Naive thymus-derived CD8-positive, alpha-beta T cell (primary cell): ENCODE results near the gene GABRB3. TPM values are rescaled to one million over a fixed set of nuclear protein-coding genes. Genes with fewer than 3 reads are reported as not detected.

Experiments
- ATAC-seq, 2 donors: fragments of 150-1000 bp; cut with Tn5 transposase in 1 of 2; sonication (Bioruptor Pico), chemical (Tn5 transposase) in 1 of 2; 1 replicate in 1 of 2; 2 replicates in 1 of 2; pipeline ENCODE4 v1.10.0; 2021; ENCODE audit warnings: mild to moderate bottlenecking in 2 of 2, moderate library complexity in 2 of 2
- POLR2A ChIA-PET: fragments of 350-600 bp; sonication (Branson Sonifier 250); formaldehyde crosslinking; loops from one replicate; lab custom pipeline; 2021; ENCODE audit warnings: antibody characterized with exemption; lab: Charles Lee
- DNase-seq, 10 donors: peaks; one replicate each; pipeline versions ENCODE4 v3.0.0 to v3.0.0-alpha.2; 2020 to 2022
- H3K27ac Mint-ChIP-seq, 10 donors: one replicate each; pipeline ENCODE4 v1.8.0; 2020 to 2022; ENCODE audit warnings: mild to moderate bottlenecking in 10 of 10, mixed read lengths in 10 of 10, moderate library complexity in 4 of 10, inconsistent platforms in 1 of 10
- H3K27me3 Mint-ChIP-seq, 5 donors: one replicate each; pipeline ENCODE4 v1.8.0; 2021 to 2022; ENCODE audit warnings: mixed read lengths in 5 of 5
- H3K36me3 Mint-ChIP-seq, 3 donors: one replicate each; pipeline ENCODE4 v1.8.0; 2020 to 2022; ENCODE audit warnings: mixed read lengths in 3 of 3, mild to moderate bottlenecking in 2 of 3, inconsistent platforms in 1 of 3
- H3K4me1 Mint-ChIP-seq, 4 donors: one replicate each; pipeline ENCODE4 v1.8.0; 2021 to 2022; ENCODE audit warnings: mixed read lengths in 4 of 4
- H3K4me3 Mint-ChIP-seq, 10 donors: one replicate each; pipeline ENCODE4 v1.8.0; 2020 to 2022; ENCODE audit warnings: mild to moderate bottlenecking in 10 of 10, mixed read lengths in 10 of 10, moderate library complexity in 6 of 10, inconsistent platforms in 1 of 10
- H3K9me3 Mint-ChIP-seq, 9 donors: one replicate each; pipeline ENCODE4 v1.8.0; 2020 to 2022; ENCODE audit warnings: mixed read lengths in 9 of 9, mild to moderate bottlenecking in 3 of 9, inconsistent platforms in 1 of 9, moderate library complexity in 1 of 9
- polyA plus RNA-seq, 3 donors: library from polyadenylated mRNA; unstranded; fragments of 300-500 nt; fragmentation: Illumina TruSeq; gene quantifications; one replicate each; pipeline ENCODE4 v1.2.3, GENCODE V29; 2021
- total RNA-seq, 8 experiments: library from RNA in 2 of 8; stranded (reverse) in 2 of 8; gene quantifications; one replicate each; pipeline ENCODE4 v1.2.3 and lab custom pipeline; 2021 to 2026

Gene GABRB3
- total and polyA plus RNA-seq, 5 experiments from 2014 or later: not detected

- peaks cover 0 to 13% (median 5%) of the 10 kb centered on the region in 9 donors for H3K9me3 Mint-ChIP-seq
- peaks cover 29 to 62% (median 34%) of the 10 kb centered on the region in 5 donors for H3K27me3 Mint-ChIP-seq
- H3K27ac Mint-ChIP-seq: no peak overlapping the region
- no peak for DNase-seq
- no peak for ATAC-seq
- POLR2A ChIA-PET: no interaction called here
- H3K4me3 Mint-ChIP-seq: peak overlapping the region in 2 of 10 donors; percentile 18 to 34
- H3K36me3 Mint-ChIP-seq: peaks cover 0 to 13% (median 0%) of the 10 kb centered on the region in 3 donors
- H3K4me1 Mint-ChIP-seq: peaks cover 0 to 6% (median under 1%) of the 10 kb centered on the region in 4 donors
Measured at GRCh38 chr15:26771168-26771567, 1.7 kb downstream of the GABRB3 start.

- no peak for DNase-seq
- Mint-ChIP-seq H3K4me1 (peaks cover 0 to 3% (median 0%) of the 10 kb centered on the region in 4 donors), H3K4me3 (no peak overlapping the region), H3K27me3 (peaks cover 15 to 33% (median 18%) of the 10 kb centered on the region in 5 donors), H3K9me3 (peaks cover 0 to 18% (median 8%) of the 10 kb centered on the region in 9 donors), H3K36me3 (peaks cover 0 to 8% (median 0%) of the 10 kb centered on the region in 3 donors), H3K27ac (no peak overlapping the region)
- POLR2A ChIA-PET: no interaction called here
- no peak for ATAC-seq
Measured at GRCh38 chr15:26767169-26767670, 5.6 kb downstream of the GABRB3 start.

GRCh38 chr15:26766262-26766661, 6.6 kb downstream of the GABRB3 start:
- peaks cover 0 to 18% (median 3%) of the 10 kb centered on the region in 9 donors for H3K9me3 Mint-ChIP-seq
- H3K4me1 Mint-ChIP-seq: no peaks in the 10 kb centered on the region
- POLR2A ChIA-PET: no interaction called here
- DNase-seq: no peak
- no peak for ATAC-seq
- peaks cover 0 to 8% (median 0%) of the 10 kb centered on the region in 3 donors for H3K36me3 Mint-ChIP-seq
- peaks cover 10 to 26% (median 13%) of the 10 kb centered on the region in 5 donors for H3K27me3 Mint-ChIP-seq
- H3K4me3 Mint-ChIP-seq: no peak overlapping the region
- H3K27ac Mint-ChIP-seq: no peak overlapping the region

GRCh38 chr15:26759986-26760385, 12.9 kb downstream of the GABRB3 start:
- POLR2A ChIA-PET: no interaction called here
- no peak for DNase-seq

GRCh38 chr15:26758079-26758478, 14.8 kb downstream of the GABRB3 start:
- H3K9me3 Mint-ChIP-seq: peaks cover 0 to 28% (median 9%) of the 10 kb centered on the region in 9 donors
- POLR2A ChIA-PET: no interaction called here
- H3K4me3 Mint-ChIP-seq: no peak overlapping the region
- ATAC-seq (no peak), DNase-seq (no peak)
- H3K27me3 Mint-ChIP-seq: peaks cover 0 to 8% (median 3%) of the 10 kb centered on the region in 5 donors
- peaks cover 0 to 4% (median 0%) of the 10 kb centered on the region in 3 donors for H3K36me3 Mint-ChIP-seq
- no peak overlapping the region for H3K27ac Mint-ChIP-seq
- H3K4me1 Mint-ChIP-seq: peaks cover 0 to 2% (median 0%) of the 10 kb centered on the region in 4 donors

More at GRCh38 chr15:26759986-26760385, 12.9 kb downstream of the GABRB3 start:
- no peak overlapping the region for H3K4me3 Mint-ChIP-seq
- no peaks in the 10 kb centered on the region for H3K36me3 Mint-ChIP-seq
- no peaks in the 10 kb centered on the region for H3K4me1 Mint-ChIP-seq
- no peak overlapping the region for H3K27ac Mint-ChIP-seq
- ATAC-seq: no peak
- peaks cover 0 to 7% (median 1%) of the 10 kb centered on the region in 5 donors for H3K27me3 Mint-ChIP-seq
- H3K9me3 Mint-ChIP-seq: peaks cover 0 to 18% (median 6%) of the 10 kb centered on the region in 9 donors

- H3K4me3 Mint-ChIP-seq: no peak overlapping the region
- ATAC-seq (no peak), DNase-seq (no peak)
- POLR2A ChIA-PET: no interaction called here
- H3K36me3 Mint-ChIP-seq: peaks cover 0 to 6% (median 0%) of the 10 kb centered on the region in 3 donors
- peaks cover 0 to 23% (median 9%) of the 10 kb centered on the region in 9 donors for H3K9me3 Mint-ChIP-seq
- no peak overlapping the region for H3K27ac Mint-ChIP-seq
- H3K4me1 Mint-ChIP-seq: peaks cover 0 to 2% (median 0%) of the 10 kb centered on the region in 4 donors
- H3K27me3 Mint-ChIP-seq: peaks cover 2 to 10% (median 6%) of the 10 kb centered on the region in 5 donors
Measured at GRCh38 chr15:26757141-26757540, 15.7 kb downstream of the GABRB3 start.

GRCh38 chr15:26744894-26745293, 28.0 kb downstream of the GABRB3 start:
- no peaks in the 10 kb centered on the region for H3K36me3 Mint-ChIP-seq
- no peaks in the 10 kb centered on the region for H3K4me1 Mint-ChIP-seq
- DNase-seq (no peak), ATAC-seq (no peak)
- POLR2A ChIA-PET: no interaction called here
- H3K27ac Mint-ChIP-seq: no peak overlapping the region
- peaks cover 2 to 21% (median 9%) of the 10 kb centered on the region in 9 donors for H3K9me3 Mint-ChIP-seq
- H3K4me3 Mint-ChIP-seq: no peak overlapping the region
- no peaks in the 10 kb centered on the region for H3K27me3 Mint-ChIP-seq

GRCh38 chr15:26739791-26740190, 33.1 kb downstream of the GABRB3 start:
- no peak for DNase-seq
- peaks cover 0 to 29% (median 7%) of the 10 kb centered on the region in 9 donors for H3K9me3 Mint-ChIP-seq
- POLR2A ChIA-PET: no interaction called here
- no peaks in the 10 kb centered on the region for H3K36me3 Mint-ChIP-seq
- no peak for ATAC-seq
- no peak overlapping the region for H3K4me3 Mint-ChIP-seq
- H3K27me3 Mint-ChIP-seq: no peaks in the 10 kb centered on the region
- no peaks in the 10 kb centered on the region for H3K4me1 Mint-ChIP-seq
- H3K27ac Mint-ChIP-seq: no peak overlapping the region

GRCh38 chr15:26738996-26739395, 33.9 kb downstream of the GABRB3 start:
- ATAC-seq (no peak), DNase-seq (no peak)
- Mint-ChIP-seq H3K36me3 (no peaks in the 10 kb centered on the region), H3K4me1 (no peaks in the 10 kb centered on the region), H3K27ac (no peak overlapping the region), H3K9me3 (peaks cover 0 to 29% (median 10%) of the 10 kb centered on the region in 9 donors), H3K27me3 (no peaks in the 10 kb centered on the region), H3K4me3 (no peak overlapping the region)
- POLR2A ChIA-PET: no interaction called here

GRCh38 chr15:26736502-26737248, 36.2 kb downstream of the GABRB3 start:
- DNase-seq (no peak), ATAC-seq (no peak)
- Mint-ChIP-seq H3K27me3 (peaks cover 0 to 4% (median 0%) of the 10 kb centered on the region in 5 donors), H3K27ac (no peak overlapping the region), H3K9me3 (peaks cover 0 to 30% (median 14%) of the 10 kb centered on the region in 9 donors), H3K4me1 (no peaks in the 10 kb centered on the region), H3K36me3 (peaks cover 0 to 11% (median 0%) of the 10 kb centered on the region in 3 donors), H3K4me3 (no peak overlapping the region)
- POLR2A ChIA-PET: no interaction called here

- ATAC-seq (no peak), DNase-seq (no peak)
- Mint-ChIP-seq H3K4me1 (no peaks in the 10 kb centered on the region), H3K4me3 (no peak overlapping the region), H3K27ac (no peak overlapping the region), H3K9me3 (peaks cover 0 to 42% (median 18%) of the 10 kb centered on the region in 9 donors), H3K36me3 (peaks cover 0 to 11% (median 0%) of the 10 kb centered on the region in 3 donors), H3K27me3 (peaks cover 0 to 8% (median 0%) of the 10 kb centered on the region in 5 donors)
- POLR2A ChIA-PET: no interaction called here
Measured at GRCh38 chr15:26731965-26732364, 40.9 kb downstream of the GABRB3 start.

GRCh38 chr15:26729581-26729980, 43.3 kb downstream of the GABRB3 start:
- Mint-ChIP-seq H3K4me1 (no peaks in the 10 kb centered on the region), H3K4me3 (no peak overlapping the region), H3K9me3 (peaks cover 0 to 35% (median 20%) of the 10 kb centered on the region in 9 donors), H3K27me3 (peaks cover 0 to 8% (median 0%) of the 10 kb centered on the region in 5 donors), H3K27ac (no peak overlapping the region), H3K36me3 (peaks cover 0 to 11% (median 0%) of the 10 kb centered on the region in 3 donors)
- ATAC-seq: no peak
- POLR2A ChIA-PET: no interaction called here
- no peak for DNase-seq

GRCh38 chr15:26729030-26729429, 43.8 kb downstream of the GABRB3 start:
- ATAC-seq (no peak), DNase-seq (no peak)
- POLR2A ChIA-PET: no interaction called here
- H3K27ac Mint-ChIP-seq: no peak overlapping the region
- peaks cover 0 to 8% (median 0%) of the 10 kb centered on the region in 5 donors for H3K27me3 Mint-ChIP-seq
- H3K36me3 Mint-ChIP-seq: peaks cover 0 to 11% (median 0%) of the 10 kb centered on the region in 3 donors
- H3K9me3 Mint-ChIP-seq: peaks cover 0 to 33% (median 21%) of the 10 kb centered on the region in 9 donors
- no peaks in the 10 kb centered on the region for H3K4me1 Mint-ChIP-seq
- H3K4me3 Mint-ChIP-seq: no peak overlapping the region
